ENCODE data around the gene U2AF1L4.

DNA sequence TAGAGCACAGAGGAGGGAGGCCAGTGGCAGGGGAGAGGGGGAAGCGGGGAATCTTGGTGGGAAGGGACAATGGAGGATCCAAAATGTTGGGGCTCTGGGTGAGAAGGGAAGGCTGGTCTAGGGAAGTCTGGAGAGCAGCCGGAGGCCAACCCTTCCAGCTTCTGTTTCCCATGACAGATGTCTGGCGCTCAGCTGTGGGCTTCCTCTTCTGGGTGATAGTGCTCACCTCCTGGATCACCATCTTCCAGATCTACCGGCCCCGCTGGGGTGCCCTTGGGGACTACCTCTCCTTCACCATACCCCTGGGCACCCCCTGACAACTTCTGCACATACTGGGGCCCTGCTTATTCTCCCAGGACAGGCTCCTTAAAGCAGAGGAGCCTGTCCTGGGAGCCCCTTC is 1.3 kb upstream of the U2AF1L4 start:
- TF ChIP-seq, protein P1, sequence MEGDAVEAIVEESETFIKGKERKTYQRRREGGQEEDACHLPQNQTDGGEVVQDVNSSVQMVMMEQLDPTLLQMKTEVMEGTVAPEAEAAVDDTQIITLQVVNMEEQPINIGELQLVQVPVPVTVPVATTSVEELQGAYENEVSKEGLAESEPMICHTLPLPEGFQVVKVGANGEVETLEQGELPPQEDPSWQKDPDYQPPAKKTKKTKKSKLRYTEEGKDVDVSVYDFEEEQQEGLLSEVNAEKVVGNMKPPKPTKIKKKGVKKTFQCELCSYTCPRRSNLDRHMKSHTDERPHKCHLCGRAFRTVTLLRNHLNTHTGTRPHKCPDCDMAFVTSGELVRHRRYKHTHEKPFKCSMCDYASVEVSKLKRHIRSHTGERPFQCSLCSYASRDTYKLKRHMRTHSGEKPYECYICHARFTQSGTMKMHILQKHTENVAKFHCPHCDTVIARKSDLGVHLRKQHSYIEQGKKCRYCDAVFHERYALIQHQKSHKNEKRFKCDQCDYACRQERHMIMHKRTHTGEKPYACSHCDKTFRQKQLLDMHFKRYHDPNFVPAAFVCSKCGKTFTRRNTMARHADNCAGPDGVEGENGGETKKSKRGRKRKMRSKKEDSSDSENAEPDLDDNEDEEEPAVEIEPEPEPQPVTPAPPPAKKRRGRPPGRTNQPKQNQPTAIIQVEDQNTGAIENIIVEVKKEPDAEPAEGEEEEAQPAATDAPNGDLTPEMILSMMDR (IDR thresholded peaks at IDR 0.05) = no peak
- no peak for TF ChIP-seq POLR2A (IDR thresholded peaks at IDR 0.05)

Data from body of pancreas (tissue), 4 donors.